ENCODE measurements around the gene MYO5A. TPM values are rescaled to one million over a fixed set of nuclear protein-coding genes. Genes with fewer than 3 reads are reported as not detected.
"Not testable (repeated sequence)": the region's sequence is repeated elsewhere in the genome, so short reads cannot be mapped to it uniquely, and the experiment has no call there.

The MYO5A gene
- total RNA-seq, 1 experiment from 2014 or later = 21.8 TPM

- peaks cover 2% of the 10 kb centered on the region for H4K20me1 ChIP-seq (ENCODE audit: control insufficient read depth, insufficient read depth, insufficient read length)
- Mint-ChIP-seq H3K27me3 (ENCODE audit: low read depth) (no peaks in the 10 kb centered on the region), H3K27ac (no peak overlapping the region), H3K36me3 (ENCODE audit: insufficient read depth in 1 of 3, low read depth in 3 of 3) (no peaks in the 10 kb centered on the region), H3K4me3 (no peak overlapping the region), H3K9me3 (no peaks in the 10 kb centered on the region), H3K4me1 (peaks cover 5 to 7% of the 10 kb centered on the region in 2 experiments)
- H3K23me2 ChIP-seq (ENCODE audit: insufficient read length, low read depth, low read length, poor library complexity, severe bottlenecking) = no peaks in the 10 kb centered on the region
- WGBS (ENCODE audit: extremely low coverage, insufficient read length, low lambda C conversion rate) = no CpG with 5 or more reads among the region's 3 CpGs
- no peak overlapping the region for H2BK20ac ChIP-seq (ENCODE audit: low read depth, low read length, poor library complexity, severe bottlenecking)
- no peak overlapping the region for H3K56ac ChIP-seq (ENCODE audit: insufficient read length, low read depth, low read length)
- H3K4ac ChIP-seq (ENCODE audit: low read depth, low read length) = no peak overlapping the region
- peaks cover 2% of the 10 kb centered on the region; the same call in 1 of the 2 replicates for H3K4me1 ChIP-seq (ENCODE audit: insufficient read depth, low read length)
- no peak overlapping the region for H3K9ac ChIP-seq (ENCODE audit: extremely low read depth, insufficient read length, low read length)
- no peaks in the 10 kb centered on the region for H3K79me2 ChIP-seq (ENCODE audit: insufficient read depth, low read length)
- H2AK5ac ChIP-seq (ENCODE audit: insufficient read length, low read length) = no peak overlapping the region
- H3K23ac ChIP-seq (ENCODE audit: insufficient read length, low read depth, low read length) = no peak overlapping the region
- H2BK120ac ChIP-seq (ENCODE audit: low read depth, low read length, poor library complexity, severe bottlenecking) = no peak overlapping the region
- H3K18ac ChIP-seq (ENCODE audit: insufficient read length, low read depth, low read length) = no peak overlapping the region
- H2BK5ac ChIP-seq (ENCODE audit: insufficient read length, low read length) = no peak overlapping the region
- no peak overlapping the region for H3K27ac ChIP-seq (ENCODE audit: insufficient read length, low read depth, low read length)
- no peaks in the 10 kb centered on the region for H3K79me1 ChIP-seq (ENCODE audit: insufficient read depth, low read depth, low read length, poor library complexity, severe bottlenecking)
- H3T11ph ChIP-seq (ENCODE audit: low read length) = no peak overlapping the region
- no peaks in the 10 kb centered on the region for H3K9me3 ChIP-seq (ENCODE audit: control insufficient read depth, low read depth, low read length)
- TF ChIP-seq, protein P1, sequence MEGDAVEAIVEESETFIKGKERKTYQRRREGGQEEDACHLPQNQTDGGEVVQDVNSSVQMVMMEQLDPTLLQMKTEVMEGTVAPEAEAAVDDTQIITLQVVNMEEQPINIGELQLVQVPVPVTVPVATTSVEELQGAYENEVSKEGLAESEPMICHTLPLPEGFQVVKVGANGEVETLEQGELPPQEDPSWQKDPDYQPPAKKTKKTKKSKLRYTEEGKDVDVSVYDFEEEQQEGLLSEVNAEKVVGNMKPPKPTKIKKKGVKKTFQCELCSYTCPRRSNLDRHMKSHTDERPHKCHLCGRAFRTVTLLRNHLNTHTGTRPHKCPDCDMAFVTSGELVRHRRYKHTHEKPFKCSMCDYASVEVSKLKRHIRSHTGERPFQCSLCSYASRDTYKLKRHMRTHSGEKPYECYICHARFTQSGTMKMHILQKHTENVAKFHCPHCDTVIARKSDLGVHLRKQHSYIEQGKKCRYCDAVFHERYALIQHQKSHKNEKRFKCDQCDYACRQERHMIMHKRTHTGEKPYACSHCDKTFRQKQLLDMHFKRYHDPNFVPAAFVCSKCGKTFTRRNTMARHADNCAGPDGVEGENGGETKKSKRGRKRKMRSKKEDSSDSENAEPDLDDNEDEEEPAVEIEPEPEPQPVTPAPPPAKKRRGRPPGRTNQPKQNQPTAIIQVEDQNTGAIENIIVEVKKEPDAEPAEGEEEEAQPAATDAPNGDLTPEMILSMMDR (conservative IDR thresholded peaks at IDR 0.05) = no peak
- H3K4me2 ChIP-seq (ENCODE audit: insufficient read depth, insufficient read length, low read length) = no peak overlapping the region
- H3K14ac ChIP-seq (ENCODE audit: insufficient read depth, low read length) = no peak overlapping the region
- H4K8ac ChIP-seq (replicated peaks; ENCODE audit: insufficient read length, low read depth, low read length) = no peak overlapping the region
- H2AFZ ChIP-seq (ENCODE audit: low read length) = no peak overlapping the region
- DNase-seq = no peak
- H3K27me3 ChIP-seq (ENCODE audit: insufficient read depth, low read length) = no peaks in the 10 kb centered on the region
- H4K5ac ChIP-seq (ENCODE audit: insufficient read length, low read depth, low read length) = no peak overlapping the region
- H4K91ac ChIP-seq (ENCODE audit: insufficient read length, low read depth, low read length) = no peak overlapping the region
- no peak overlapping the region for H2BK12ac ChIP-seq (ENCODE audit: insufficient read length, low read depth, low read length)
- H2BK15ac ChIP-seq (ENCODE audit: low read depth, low read length) = no peak overlapping the region
Measured at GRCh38 chr15:52417521-52417920, 111.2 kb downstream of the MYO5A start.

- not testable (repeated sequence) for H2AK5ac ChIP-seq (ENCODE audit: insufficient read length, low read length); H3K23ac ChIP-seq (ENCODE audit: insufficient read length, low read depth, low read length); H3K56ac ChIP-seq (ENCODE audit: insufficient read length, low read depth, low read length); H3K27ac Mint-ChIP-seq; H2BK5ac ChIP-seq (ENCODE audit: insufficient read length, low read length); H4K8ac ChIP-seq (replicated peaks; ENCODE audit: insufficient read length, low read depth, low read length); H2BK20ac ChIP-seq (ENCODE audit: low read depth, low read length, poor library complexity, severe bottlenecking); H2AFZ ChIP-seq (ENCODE audit: low read length); H3K27me3 Mint-ChIP-seq (ENCODE audit: low read depth); H3K27ac ChIP-seq (ENCODE audit: insufficient read length, low read depth, low read length); H3K14ac ChIP-seq (ENCODE audit: insufficient read depth, low read length); H2BK120ac ChIP-seq (ENCODE audit: low read depth, low read length, poor library complexity, severe bottlenecking); H2BK12ac ChIP-seq (ENCODE audit: insufficient read length, low read depth, low read length); H3K23me2 ChIP-seq (ENCODE audit: insufficient read length, low read depth, low read length, poor library complexity, severe bottlenecking); H3K9me3 Mint-ChIP-seq; H3K79me1 ChIP-seq (ENCODE audit: insufficient read depth, low read depth, low read length, poor library complexity, severe bottlenecking); H3K4me1 ChIP-seq (ENCODE audit: insufficient read depth, low read length); H3K9me3 ChIP-seq (ENCODE audit: control insufficient read depth, low read depth, low read length); H3K4me2 ChIP-seq (ENCODE audit: insufficient read depth, insufficient read length, low read length); H3K79me2 ChIP-seq (ENCODE audit: insufficient read depth, low read length); H3K27me3 ChIP-seq (ENCODE audit: insufficient read depth, low read length); DNase-seq; H4K20me1 ChIP-seq (ENCODE audit: control insufficient read depth, insufficient read depth, insufficient read length); H3K4ac ChIP-seq (ENCODE audit: low read depth, low read length); H3K36me3 Mint-ChIP-seq (ENCODE audit: insufficient read depth in 1 of 3, low read depth in 3 of 3); H2BK15ac ChIP-seq (ENCODE audit: low read depth, low read length); H3K4me3 Mint-ChIP-seq; H3K9ac ChIP-seq (ENCODE audit: extremely low read depth, insufficient read length, low read length); H4K5ac ChIP-seq (ENCODE audit: insufficient read length, low read depth, low read length); H3K18ac ChIP-seq (ENCODE audit: insufficient read length, low read depth, low read length); H4K91ac ChIP-seq (ENCODE audit: insufficient read length, low read depth, low read length); H3K4me1 Mint-ChIP-seq; H3T11ph ChIP-seq (ENCODE audit: low read length)
- WGBS (ENCODE audit: extremely low coverage, insufficient read length, low lambda C conversion rate) = no CpG with 5 or more reads among the region's 1 CpG
Measured at GRCh38 chr15:52416566-52416965, 112.1 kb downstream of the MYO5A start.
